ENCODE data around the gene WDR70. TPM values are rescaled to one million over a fixed set of nuclear protein-coding genes. Genes with fewer than 3 reads are reported as not detected.
"Not testable (repeated sequence)": the region's sequence is repeated elsewhere in the genome, so short reads cannot be mapped to it uniquely, and the experiment has no call there.

The WDR70 gene
- total RNA-seq, 1 donor from 2014 or later = 53.4 TPM

GRCh38 chr5:37570597-37570996, 191.5 kb downstream of the WDR70 start:
- DNase-seq (ENCODE audit: low spot score) = no peak

- no peak for DNase-seq (ENCODE audit: low spot score)
Measured at GRCh38 chr5:37571985-37572384, 192.9 kb downstream of the WDR70 start.

- DNase-seq (ENCODE audit: low spot score) = no peak
Measured at GRCh38 chr5:37575541-37576489, 196.7 kb downstream of the WDR70 start.

GRCh38 chr5:37576552-37576951, 197.4 kb downstream of the WDR70 start:
- no peak for DNase-seq (ENCODE audit: low spot score)

GRCh38 chr5:37578176-37578575, 199.1 kb downstream of the WDR70 start:
- no peak for DNase-seq (ENCODE audit: low spot score)

- DNase-seq (ENCODE audit: low spot score) = no peak
Measured at GRCh38 chr5:37580106-37580505, 201.0 kb downstream of the WDR70 start.

- no peak for DNase-seq (ENCODE audit: low spot score)
Measured at GRCh38 chr5:37582202-37582601, 203.1 kb downstream of the WDR70 start.

GRCh38 chr5:37593292-37593691, 214.2 kb downstream of the WDR70 start:
- not testable (repeated sequence) for DNase-seq (ENCODE audit: low spot score)

GRCh38 chr5:37594864-37595263, 215.7 kb downstream of the WDR70 start:
- DNase-seq (ENCODE audit: low spot score) = not testable (repeated sequence)

GRCh38 chr5:37598733-37599132, 219.6 kb downstream of the WDR70 start:
- no peak for DNase-seq (ENCODE audit: low spot score)

GRCh38 chr5:37601163-37601562, 222.0 kb downstream of the WDR70 start:
- no peak for DNase-seq (ENCODE audit: low spot score)

- no peak for DNase-seq (ENCODE audit: low spot score)
Measured at GRCh38 chr5:37603072-37603471, 224.0 kb downstream of the WDR70 start.

GRCh38 chr5:37604290-37604689, 225.2 kb downstream of the WDR70 start:
- no peak for DNase-seq (ENCODE audit: low spot score)

- DNase-seq (ENCODE audit: low spot score) = no peak
Measured at GRCh38 chr5:37606148-37606547, 227.0 kb downstream of the WDR70 start.

- DNase-seq (ENCODE audit: low spot score) = no peak
Measured at GRCh38 chr5:37606632-37607248, 227.6 kb downstream of the WDR70 start.

- no peak for DNase-seq (ENCODE audit: low spot score)
Measured at GRCh38 chr5:37615184-37615583, 236.1 kb downstream of the WDR70 start.

GRCh38 chr5:37619353-37619752, 240.2 kb downstream of the WDR70 start:
- no peak for DNase-seq (ENCODE audit: low spot score)

GRCh38 chr5:37622354-37622753, 243.2 kb downstream of the WDR70 start:
- DNase-seq (ENCODE audit: low spot score) = not testable (repeated sequence)

GRCh38 chr5:37626266-37626665, 247.1 kb downstream of the WDR70 start:
- DNase-seq (ENCODE audit: low spot score) = no peak

- DNase-seq (ENCODE audit: low spot score) = no peak
Measured at GRCh38 chr5:37628876-37629275, 249.8 kb downstream of the WDR70 start.

GRCh38 chr5:37631939-37632338, 252.8 kb downstream of the WDR70 start:
- DNase-seq (ENCODE audit: low spot score) = no peak

- DNase-seq (ENCODE audit: low spot score) = no peak
Measured at GRCh38 chr5:37637165-37637845, 258.2 kb downstream of the WDR70 start.
